HEK293 (cell line): ENCODE results near the gene NPPA.
A peak's percentile ranks its signal among the peaks of the same experiment; 100 is the strongest.

Experiments used
- CTCF ChIA-PET: fragments of 350-600 bp; formaldehyde crosslinking; extraction: SDS; loops from one replicate; lab custom pipeline; 2021; ENCODE audit warnings: antibody characterized with exemption; lab: Yijun Ruan, JAX
- POLR2A ChIA-PET: fragments of 300-600 bp; formaldehyde crosslinking; extraction: SDS; loops from one replicate; lab custom pipeline; 2020; ENCODE audit warnings: antibody characterized with exemption, inconsistent platforms; lab: Yijun Ruan, JAX
- H3K27ac ChIP-seq: fragments of 200-500 bp; sonication (Bioruptor generic); 2 replicates; pipeline ENCODE4 v1.5.1; 2014; ENCODE audit warnings: low read depth, low read length, control low read depth, inconsistent platforms; ENCODE audit errors: extremely low read depth
- H3K36me3 ChIP-seq, 2 experiments: fragments of 200-500 bp in 1 of 2; sonication (Bioruptor generic) in 1 of 2; 1 replicate in 1 of 2; 2 replicates in 1 of 2; pipeline ENCODE4 v1.5.1; 2014 to 2017; ENCODE audit warnings: inconsistent platforms in 2 of 2, low read length in 2 of 2; ENCODE audit not compliant: control insufficient read depth in 2 of 2, insufficient read depth in 1 of 2
- H3K4me1 ChIP-seq: fragments of 200-500 bp; sonication (Bioruptor generic); 2 replicates; pipeline ENCODE4 v1.5.1; 2014; ENCODE audit warnings: mild to moderate bottlenecking, low read length, inconsistent platforms; ENCODE audit not compliant: control insufficient read depth, insufficient read depth
- H3K4me3 ChIP-seq: 2 replicates; pipeline ENCODE4 v1.5.1; 2011; ENCODE audit warnings: low read depth, mild to moderate bottlenecking, control low read depth, low read length, moderate library complexity
- H3K9me3 ChIP-seq: fragments of 200-500 bp; sonication (Bioruptor generic); 2 replicates; pipeline ENCODE4 v1.5.1; 2014; ENCODE audit warnings: low read depth, low read length, inconsistent platforms; ENCODE audit not compliant: control insufficient read depth, insufficient read depth
- ATF2 ChIP-seq: fragments of 450-650 bp; formaldehyde crosslinking; IDR thresholded peaks from 2 replicates; pipeline ENCODE4 v1.5.1; 2016; ENCODE audit warnings: missing biosample characterization, missing genetic modification characterization, low read depth
- ELK4 ChIP-seq: IDR thresholded peaks from 2 replicates; pipeline ENCODE4 v1.6.1; 2011; ENCODE audit warnings: mild to moderate bottlenecking, low read depth, low read length, borderline replicate concordance
- GLIS1 ChIP-seq: fragments of 450-650 bp; formaldehyde crosslinking; IDR thresholded peaks from 2 replicates; pipeline ENCODE4 v1.5.1; 2016; ENCODE audit warnings: missing biosample characterization, missing genetic modification characterization
- HOXC10 ChIP-seq: sonication (generic); formaldehyde crosslinking; IDR thresholded peaks from 2 replicates; pipeline ENCODE4 v1.8.1; 2023; ENCODE audit warnings: mild to moderate bottlenecking, missing genetic modification reagents
- KLF7 ChIP-seq: fragments of 450-650 bp; formaldehyde crosslinking; IDR thresholded peaks from 2 replicates; pipeline ENCODE4 v1.5.1; 2016; ENCODE audit warnings: missing biosample characterization, missing genetic modification characterization, borderline replicate concordance
- REST ChIP-seq: fragments of 450-650 bp; formaldehyde crosslinking; IDR thresholded peaks from 2 replicates; pipeline ENCODE4 v1.5.1; 2016; ENCODE audit warnings: missing biosample characterization, missing genetic modification characterization
- YY1 ChIP-seq: fragments of 450-650 bp; formaldehyde crosslinking; IDR thresholded peaks from 2 replicates; pipeline ENCODE4 v1.5.1; 2018; ENCODE audit warnings: missing biosample characterization, missing genetic modification characterization
- ZBTB20 ChIP-seq: fragments of 450-650 bp; formaldehyde crosslinking; IDR thresholded peaks from 2 replicates; pipeline ENCODE4 v1.5.1; 2016; ENCODE audit warnings: missing biosample characterization, missing genetic modification characterization
- ZIC2 ChIP-seq: fragments of 450-650 bp; formaldehyde crosslinking; IDR thresholded peaks from 2 replicates; pipeline ENCODE4 v1.5.1; 2016; ENCODE audit warnings: missing biosample characterization, missing genetic modification characterization
- ZNF112 ChIP-seq: fragments of 450-650 bp; formaldehyde crosslinking; IDR thresholded peaks from 2 replicates; pipeline ENCODE4 v1.5.0; 2017; ENCODE audit warnings: missing biosample characterization, missing genetic modification characterization
- ZNF157 ChIP-seq: fragments of 450-650 bp; formaldehyde crosslinking; IDR thresholded peaks from 2 replicates; pipeline ENCODE4 v1.5.1; 2016; ENCODE audit warnings: missing biosample characterization, missing genetic modification characterization
- ZNF169 ChIP-seq: fragments of 450-650 bp; formaldehyde crosslinking; IDR thresholded peaks from 2 replicates; pipeline ENCODE4 v1.5.1; 2016; ENCODE audit warnings: missing biosample characterization, missing genetic modification characterization
- ZNF394 ChIP-seq: fragments of 450-650 bp; formaldehyde crosslinking; IDR thresholded peaks from 2 replicates; pipeline ENCODE4 v1.5.1; 2016; ENCODE audit warnings: missing biosample characterization, missing genetic modification characterization, mild to moderate bottlenecking, moderate library complexity, borderline replicate concordance
- ZNF416 ChIP-seq: fragments of 450-650 bp; formaldehyde crosslinking; IDR thresholded peaks from 2 replicates; pipeline ENCODE4 v1.5.1; 2016; ENCODE audit warnings: missing biosample characterization, missing genetic modification characterization
- ZNF571 ChIP-seq: fragments of 450-650 bp; formaldehyde crosslinking; IDR thresholded peaks from 2 replicates; pipeline ENCODE4 v1.5.0; 2017; ENCODE audit warnings: missing biosample characterization, missing genetic modification characterization
- ZXDB ChIP-seq: fragments of 450-650 bp; formaldehyde crosslinking; IDR thresholded peaks from 2 replicates; pipeline ENCODE4 v1.5.1; 2016; ENCODE audit warnings: missing biosample characterization, missing genetic modification characterization
- TF ChIP-seq, protein P1 (sequence below): fragments of 450-650 bp; formaldehyde crosslinking; IDR thresholded peaks from 2 replicates; pipeline ENCODE4 v1.5.1; 2017; ENCODE audit warnings: missing biosample characterization, missing genetic modification characterization

The NPPA gene

GRCh38 chr1:11842154-11843041 lies 5.2 kb downstream of the NPPA start:
- Histone ChIP-seq H3K36me3 (peaks cover 5 to 83% of the 10 kb centered on the region in 2 experiments; a peak in 2 of 3 replicates), H3K4me1 (no peaks in the 10 kb centered on the region), H3K4me3 (no peak overlapping the region), H3K27ac (no peak overlapping the region), H3K9me3 (no peaks in the 10 kb centered on the region)
- CTCF ChIA-PET, result interaction anchor here (0.8 to 12.5 kb wide), 7 partner anchors 11 to 188 kb away, joined by 3 to 114 read pairs (median 4); no protein-coding TSS in a partner anchor
- POLR2A ChIA-PET, result interaction anchor here (3.6 kb wide), 1 partner anchor 66 kb away, joined by 14 read pairs; no protein-coding TSS in a partner anchor
- TF ChIP-seq ZNF157 (tag by site-specific recombination), result no peak
- TF ChIP-seq GLIS1 (tag by site-specific recombination), result peak; percentile 86
- 0 out of 2 replicates have a peak, but pooled peaks have one; percentile 19 for TF ChIP-seq ZBTB20 (tag by site-specific recombination)

DNA sequence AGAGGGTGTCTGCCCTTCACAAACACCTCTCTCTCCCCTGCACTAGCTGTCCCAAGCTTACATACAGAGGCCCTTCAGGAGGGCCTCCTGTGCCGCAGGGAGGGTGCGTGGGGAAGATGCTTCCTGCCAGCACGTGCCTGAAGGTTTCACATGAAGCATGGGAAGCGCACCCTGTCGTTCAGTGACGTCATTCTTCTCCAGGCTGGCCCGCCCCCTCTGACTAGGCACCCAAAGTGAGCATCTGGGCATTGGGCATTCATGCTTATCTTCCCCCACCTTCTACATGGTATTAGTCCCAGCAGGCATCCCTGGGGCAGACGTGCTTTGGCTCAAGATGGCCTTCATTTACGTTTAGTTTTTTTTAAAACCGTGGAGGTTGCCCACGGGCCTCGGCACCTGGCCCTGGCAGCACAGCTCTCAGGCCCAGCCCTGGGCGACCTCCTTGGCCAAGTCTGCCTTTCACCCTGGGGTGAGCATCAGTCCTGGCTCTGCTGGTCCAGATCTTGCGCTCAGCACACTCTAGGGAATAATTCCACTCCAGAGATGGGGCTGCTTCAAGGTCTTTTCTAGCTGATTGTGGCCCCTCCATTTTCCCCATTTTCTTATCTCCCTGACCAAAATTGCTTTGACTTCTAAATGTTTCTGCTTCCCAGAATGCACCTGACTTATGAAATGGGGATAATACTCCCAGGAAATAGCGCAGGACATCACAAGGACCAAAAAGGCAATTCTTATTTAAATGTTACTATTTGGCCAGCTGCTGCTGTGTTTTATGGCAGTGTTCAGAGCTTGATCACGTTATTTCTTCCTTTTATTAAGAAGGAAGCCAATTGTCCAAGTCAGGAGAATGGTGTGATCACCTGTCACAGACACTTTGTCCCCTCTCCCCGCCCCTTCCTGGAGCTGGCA lies 6.1 kb downstream of the NPPA start:
- Histone ChIP-seq H3K4me3 (no peak overlapping the region), H3K27ac (no peak overlapping the region), H3K4me1 (no peaks in the 10 kb centered on the region), H3K9me3 (no peaks in the 10 kb centered on the region), H3K36me3 (peaks cover 5 to 88% of the 10 kb centered on the region in 2 experiments; a peak in 2 of 3 replicates)
- ChIA-PET CTCF (interaction anchor here (0.8 to 12.5 kb wide), 8 partner anchors 10 to 189 kb away, joined by 3 to 114 read pairs (median 4); no protein-coding TSS in a partner anchor), POLR2A (interaction anchor here (3.6 kb wide), 1 partner anchor 66 kb away, joined by 14 read pairs; no protein-coding TSS in a partner anchor)
- 0 out of 2 replicates have a peak, but pooled peaks have one; percentile 21 for TF ChIP-seq ZIC2 (tag by site-specific recombination)
- no peak for TF ChIP-seq ZNF112 (tag by site-specific recombination)
- no peak for TF ChIP-seq ELK4
- no peak for TF ChIP-seq ZNF169 (tag by site-specific recombination)
- peak; percentile 30; the same call in 1 of the 2 replicates for TF ChIP-seq ATF2 (tag by site-specific recombination)

DNA sequence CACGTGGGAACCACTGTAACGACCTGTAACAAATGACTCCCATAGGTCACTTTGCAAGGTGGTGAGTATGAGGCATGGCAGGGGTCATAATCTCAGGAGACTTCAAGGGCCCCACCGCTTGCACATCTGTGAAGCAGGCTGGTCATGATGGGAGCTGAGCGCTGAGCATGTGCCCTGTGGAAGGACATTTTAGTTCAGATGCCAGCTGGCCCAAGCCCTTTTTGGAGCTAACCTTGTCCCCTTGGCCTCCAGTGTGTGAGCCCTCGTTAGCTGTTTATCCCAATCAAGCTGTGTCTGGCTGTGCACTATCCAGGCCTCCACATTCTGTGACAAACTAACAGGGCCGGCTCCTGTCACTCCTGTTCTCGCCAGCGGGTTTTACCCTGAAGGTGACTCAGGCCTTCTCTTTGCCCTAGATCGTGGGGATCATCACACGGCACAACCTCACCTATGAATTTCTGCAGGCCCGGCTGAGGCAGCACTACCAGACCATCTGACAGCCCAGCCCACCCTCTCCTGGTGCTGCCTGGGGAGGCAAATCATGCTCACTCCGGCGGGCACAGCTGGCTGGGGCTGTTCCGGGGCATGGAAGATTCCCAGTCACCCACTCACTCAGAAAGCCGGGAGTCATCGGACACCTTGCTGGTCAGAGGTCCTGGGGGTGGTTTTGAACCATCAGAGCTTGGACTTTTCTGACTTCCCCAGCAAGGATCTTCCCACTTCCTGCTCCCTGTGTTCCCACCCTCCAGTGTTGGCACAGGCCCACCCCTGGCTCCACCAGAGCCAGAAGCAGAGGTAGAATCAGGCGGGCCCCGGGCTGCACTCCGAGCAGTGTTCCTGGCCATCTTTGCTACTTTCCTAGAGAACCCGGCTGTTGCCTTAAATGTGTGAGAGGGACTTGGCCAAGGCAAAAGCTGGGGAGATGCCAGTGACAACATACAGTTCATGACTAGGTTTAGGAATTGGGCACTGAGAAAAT lies 7.6 kb downstream of the NPPA start:
- H3K36me3 ChIP-seq, result peaks cover 5 to 97% of the 10 kb centered on the region in 2 experiments; a peak in 2 of 3 replicates
- POLR2A ChIA-PET, result interaction anchor here (0.6 to 3.6 kb wide), 2 partner anchors 68 to 1338 kb away, joined by 6 to 14 read pairs; no protein-coding TSS in a partner anchor
- TF ChIP-seq ZXDB (tag by site-specific recombination) (no peak), HOXC10 (CRISPR knock-in tag) (no peak), ZNF416 (tag by site-specific recombination) (no peak), KLF7 (no peak), ZNF394 (tag by site-specific recombination) (no peak), YY1 (tag by site-specific recombination) (no peak), REST (tag by site-specific recombination) (no peak), ZNF571 (no peak)
- TF ChIP-seq, protein P1, sequence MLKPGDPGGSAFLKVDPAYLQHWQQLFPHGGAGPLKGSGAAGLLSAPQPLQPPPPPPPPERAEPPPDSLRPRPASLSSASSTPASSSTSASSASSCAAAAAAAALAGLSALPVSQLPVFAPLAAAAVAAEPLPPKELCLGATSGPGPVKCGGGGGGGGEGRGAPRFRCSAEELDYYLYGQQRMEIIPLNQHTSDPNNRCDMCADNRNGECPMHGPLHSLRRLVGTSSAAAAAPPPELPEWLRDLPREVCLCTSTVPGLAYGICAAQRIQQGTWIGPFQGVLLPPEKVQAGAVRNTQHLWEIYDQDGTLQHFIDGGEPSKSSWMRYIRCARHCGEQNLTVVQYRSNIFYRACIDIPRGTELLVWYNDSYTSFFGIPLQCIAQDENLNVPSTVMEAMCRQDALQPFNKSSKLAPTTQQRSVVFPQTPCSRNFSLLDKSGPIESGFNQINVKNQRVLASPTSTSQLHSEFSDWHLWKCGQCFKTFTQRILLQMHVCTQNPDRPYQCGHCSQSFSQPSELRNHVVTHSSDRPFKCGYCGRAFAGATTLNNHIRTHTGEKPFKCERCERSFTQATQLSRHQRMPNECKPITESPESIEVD (tag by site-specific recombination), result no peak
- no peak overlapping the region for H3K27ac ChIP-seq
- H3K4me1 ChIP-seq, result no peaks in the 10 kb centered on the region
- H3K4me3 ChIP-seq, result no peak overlapping the region
- no peaks in the 10 kb centered on the region for H3K9me3 ChIP-seq
- CTCF ChIA-PET, result interaction anchor here (0.6 to 12.5 kb wide), 12 partner anchors 13 to 802 kb away, joined by 3 to 114 read pairs (median 4); no protein-coding TSS in a partner anchor
